ENCODE data around the gene TRABD. TPM values are rescaled to one million over a fixed set of nuclear protein-coding genes. Genes with fewer than 3 reads are reported as not detected.
"Not testable (repeated sequence)": the region's sequence is repeated elsewhere in the genome, so short reads cannot be mapped to it uniquely, and the experiment has no call there.

Gene TRABD
- total RNA-seq, 4 donors from 2014 or later = 18.3 to 43.1 (median 28.4) TPM

DNA sequence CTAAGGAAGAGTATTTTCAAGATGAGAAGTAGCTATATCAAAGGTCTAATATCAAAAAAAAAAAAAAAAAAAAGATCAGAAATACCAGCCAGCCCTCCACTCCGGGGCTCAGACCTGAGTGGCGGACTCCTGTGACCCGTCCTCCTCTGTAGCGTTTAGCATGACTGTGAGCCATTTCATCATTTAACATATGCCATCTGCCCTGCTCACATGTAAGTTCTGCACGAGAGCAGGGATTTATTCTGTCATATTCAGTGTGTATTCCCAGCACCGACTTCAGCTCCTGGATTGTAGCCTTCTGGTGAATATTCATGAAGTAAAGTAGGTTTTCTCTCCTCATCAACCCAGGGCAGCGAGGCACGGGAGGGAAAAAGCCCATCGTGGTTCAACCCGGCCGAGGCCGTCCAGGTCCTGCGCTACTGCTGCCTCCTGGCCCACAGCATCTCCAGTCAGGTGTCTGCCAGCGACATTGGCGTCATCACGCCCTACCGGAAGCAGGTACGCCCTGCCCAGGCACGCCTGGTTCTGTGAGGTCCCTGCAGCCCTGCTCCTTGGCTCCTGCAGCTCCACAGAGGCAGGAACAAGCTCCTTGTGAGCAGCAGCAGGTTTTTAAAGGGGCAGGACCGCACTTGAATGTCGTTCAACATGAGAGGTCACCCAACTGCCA, 27.9 kb upstream of the TRABD start:
- no peak for ATAC-seq (ENCODE audit: low FRiP score)
- TF ChIP-seq, protein P1, sequence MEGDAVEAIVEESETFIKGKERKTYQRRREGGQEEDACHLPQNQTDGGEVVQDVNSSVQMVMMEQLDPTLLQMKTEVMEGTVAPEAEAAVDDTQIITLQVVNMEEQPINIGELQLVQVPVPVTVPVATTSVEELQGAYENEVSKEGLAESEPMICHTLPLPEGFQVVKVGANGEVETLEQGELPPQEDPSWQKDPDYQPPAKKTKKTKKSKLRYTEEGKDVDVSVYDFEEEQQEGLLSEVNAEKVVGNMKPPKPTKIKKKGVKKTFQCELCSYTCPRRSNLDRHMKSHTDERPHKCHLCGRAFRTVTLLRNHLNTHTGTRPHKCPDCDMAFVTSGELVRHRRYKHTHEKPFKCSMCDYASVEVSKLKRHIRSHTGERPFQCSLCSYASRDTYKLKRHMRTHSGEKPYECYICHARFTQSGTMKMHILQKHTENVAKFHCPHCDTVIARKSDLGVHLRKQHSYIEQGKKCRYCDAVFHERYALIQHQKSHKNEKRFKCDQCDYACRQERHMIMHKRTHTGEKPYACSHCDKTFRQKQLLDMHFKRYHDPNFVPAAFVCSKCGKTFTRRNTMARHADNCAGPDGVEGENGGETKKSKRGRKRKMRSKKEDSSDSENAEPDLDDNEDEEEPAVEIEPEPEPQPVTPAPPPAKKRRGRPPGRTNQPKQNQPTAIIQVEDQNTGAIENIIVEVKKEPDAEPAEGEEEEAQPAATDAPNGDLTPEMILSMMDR (IDR thresholded peaks at IDR 0.05) = no peak
- no peak for DNase-seq (ENCODE audit: low spot score)

DNA sequence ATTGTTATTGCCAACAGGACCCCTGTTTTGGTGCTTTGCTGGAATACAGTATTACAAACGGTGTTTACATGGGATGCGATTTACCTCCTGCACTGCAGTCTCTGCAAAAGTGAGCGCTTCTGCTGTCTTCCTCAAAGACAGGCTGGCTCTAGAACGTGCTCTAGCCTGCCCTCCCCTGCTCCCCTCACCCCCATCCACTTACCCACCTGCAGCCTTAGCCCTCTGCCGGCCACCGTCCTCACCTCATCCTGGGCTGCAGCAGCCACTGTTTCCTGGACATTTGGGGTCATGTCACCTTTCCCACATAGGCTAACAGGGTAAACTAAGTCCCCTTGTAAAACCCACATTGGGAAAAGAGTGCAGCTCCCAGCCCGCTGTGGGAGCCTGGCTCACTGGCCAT, 24.8 kb upstream of the TRABD start:
- no peak for DNase-seq (ENCODE audit: low spot score)
- TF ChIP-seq, protein P1 (IDR thresholded peaks at IDR 0.05) = no peak
- no peak for ATAC-seq (ENCODE audit: low FRiP score)

DNA sequence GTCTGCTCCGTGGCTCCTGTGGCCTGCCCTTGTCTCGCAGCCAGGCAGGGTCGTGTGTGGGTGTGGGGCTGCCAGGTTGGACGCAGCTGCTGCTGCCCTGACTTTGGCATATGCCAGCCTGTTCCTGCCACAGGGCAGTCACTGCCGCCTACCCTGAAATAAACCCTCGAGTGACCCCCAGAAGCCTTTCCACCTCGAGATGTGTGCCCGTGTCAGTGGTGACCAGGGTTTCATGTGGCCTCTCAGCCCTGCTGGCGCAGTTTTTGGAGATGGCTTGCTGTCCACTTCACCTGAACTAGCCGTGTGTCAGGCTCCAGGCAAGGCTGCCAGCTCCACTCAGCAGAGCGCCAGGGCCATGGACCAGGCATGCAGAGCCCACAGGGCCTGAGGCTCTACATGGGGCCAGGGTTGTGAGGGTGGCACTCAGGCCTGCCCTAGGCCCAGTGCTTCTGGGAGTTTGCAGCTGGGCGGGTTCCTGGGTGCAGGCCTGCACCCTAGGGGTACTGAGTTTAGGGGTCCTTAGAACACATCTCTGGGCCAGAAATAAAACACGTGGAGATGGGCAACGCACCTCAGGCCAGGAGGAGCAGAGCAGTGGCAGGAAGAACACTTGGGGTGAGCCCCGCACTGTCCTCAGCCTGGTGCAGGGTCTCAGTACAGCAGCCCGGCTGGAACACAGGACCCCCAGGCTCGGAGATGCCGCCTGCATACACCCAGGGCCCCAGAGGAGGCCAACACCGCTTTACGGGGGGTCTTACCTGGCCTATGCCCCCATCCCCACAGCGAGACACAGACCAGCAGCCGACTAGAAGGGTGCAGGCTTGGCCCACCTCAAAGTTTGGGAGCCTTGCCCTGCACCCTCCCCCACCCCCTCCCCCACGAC, 24.0 kb upstream of the TRABD start:
- TF ChIP-seq, protein P1 (IDR thresholded peaks at IDR 0.05) = no peak
- no peak for DNase-seq (ENCODE audit: low spot score)
- ATAC-seq (ENCODE audit: low FRiP score) = no peak

DNA sequence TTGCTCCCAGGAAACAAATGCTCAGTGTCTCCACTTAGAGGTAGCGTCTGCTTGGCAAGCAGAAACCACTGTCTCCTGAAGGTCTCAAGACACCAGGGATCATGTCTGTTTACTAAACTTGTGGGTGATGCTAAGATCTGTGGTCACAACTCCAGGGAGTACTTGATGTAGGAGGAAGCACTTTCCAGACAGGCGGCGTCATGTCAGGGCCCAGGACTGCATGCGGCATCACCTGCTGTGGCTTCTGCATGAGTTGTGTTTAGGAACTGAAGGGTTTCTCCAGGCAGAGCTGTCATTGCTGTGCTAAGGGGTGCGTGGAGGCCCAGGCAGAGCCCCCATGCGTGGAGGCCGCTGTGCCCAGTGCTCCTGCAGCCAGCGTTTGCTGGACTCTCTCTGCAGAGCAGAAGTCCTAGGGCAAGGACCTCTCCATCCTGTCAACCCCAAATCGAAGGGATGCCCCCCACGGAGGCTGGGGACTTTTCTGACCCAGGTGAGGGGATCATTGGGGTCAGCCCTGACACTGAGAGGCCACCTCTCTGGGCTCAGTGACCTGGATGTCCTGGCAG, 23.2 kb upstream of the TRABD start:
- no peak for ATAC-seq (ENCODE audit: low FRiP score)
- no peak for DNase-seq (ENCODE audit: low spot score)
- TF ChIP-seq, protein P1 (IDR thresholded peaks at IDR 0.05) = no peak

DNA sequence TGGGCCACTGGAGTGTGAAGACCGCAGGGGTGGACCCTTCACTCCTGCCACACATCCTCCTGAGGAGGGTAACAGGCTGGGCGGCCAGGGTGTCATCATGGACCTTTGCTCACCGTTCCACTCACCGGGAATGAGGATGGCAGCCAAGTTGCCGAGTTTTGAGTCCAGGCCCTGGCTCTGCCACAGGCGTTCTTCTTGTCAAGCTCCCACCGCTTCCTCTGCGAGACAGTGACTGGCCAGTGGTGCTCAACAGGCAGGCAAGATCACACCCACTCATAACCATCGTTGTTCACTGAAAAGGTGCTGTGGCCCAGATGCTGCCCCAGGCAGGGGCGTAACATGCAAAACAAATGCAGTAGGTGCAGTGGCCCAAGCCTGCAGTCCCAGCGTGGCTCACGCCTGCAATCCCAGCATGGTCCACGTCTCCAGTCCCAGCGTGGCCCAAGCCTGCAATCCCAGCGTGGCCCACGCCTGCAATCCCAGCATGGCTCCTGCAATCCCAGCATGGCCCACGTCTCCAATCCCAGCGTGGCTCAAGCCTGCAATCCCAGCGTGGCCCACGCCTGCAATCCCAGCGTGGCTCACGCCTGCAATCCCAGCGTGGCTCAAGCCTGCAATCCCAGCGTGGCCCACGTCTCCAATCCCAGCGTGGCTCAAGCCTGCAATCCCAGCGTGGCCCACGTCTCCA, 20.1 kb upstream of the TRABD start:
- ATAC-seq (ENCODE audit: low FRiP score) (no peak), DNase-seq (ENCODE audit: low spot score) (no peak)
- TF ChIP-seq, protein P1 (IDR thresholded peaks at IDR 0.05) = no peak

DNA sequence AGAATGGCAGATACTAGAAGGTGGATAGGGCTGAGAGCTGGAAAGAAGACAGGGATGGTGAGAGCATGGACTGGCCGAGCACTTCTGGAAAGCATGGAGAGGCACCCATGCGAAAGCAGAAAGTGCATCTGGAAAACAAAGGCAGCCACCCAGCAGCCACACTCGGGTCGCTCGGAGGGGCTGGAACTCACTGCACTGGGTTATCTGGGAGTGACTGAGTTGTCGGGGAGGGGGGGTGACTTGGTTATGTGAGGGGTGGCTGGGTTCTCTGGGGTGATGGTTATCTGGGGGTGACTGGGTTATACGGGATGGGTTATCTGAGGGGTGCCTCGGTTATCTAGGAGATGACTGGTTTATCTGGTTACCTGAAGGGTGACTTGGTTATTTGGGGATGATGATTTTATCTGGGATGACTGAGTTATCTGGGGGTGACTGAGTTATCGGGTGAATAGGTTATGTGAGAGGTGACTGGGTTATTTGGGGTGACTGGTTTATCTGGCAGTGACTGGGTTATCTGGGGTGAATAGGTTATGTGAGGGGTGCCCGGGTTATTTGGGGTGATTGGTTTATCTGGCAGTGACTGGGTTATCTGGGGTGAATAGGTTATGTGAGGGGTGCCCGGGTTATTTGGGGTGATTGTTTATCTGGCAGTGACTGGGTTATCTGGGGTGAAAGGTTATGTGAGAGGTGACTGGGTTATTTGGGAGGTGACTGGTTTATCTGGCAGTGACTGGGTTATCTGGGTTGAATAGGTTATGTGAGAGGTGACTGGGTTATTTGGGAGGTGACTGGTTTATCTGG, 17.8 kb upstream of the TRABD start:
- no peak for DNase-seq (ENCODE audit: low spot score)
- no peak for ATAC-seq (ENCODE audit: low FRiP score)
- TF ChIP-seq, protein P1 (IDR thresholded peaks at IDR 0.05) = no peak

DNA sequence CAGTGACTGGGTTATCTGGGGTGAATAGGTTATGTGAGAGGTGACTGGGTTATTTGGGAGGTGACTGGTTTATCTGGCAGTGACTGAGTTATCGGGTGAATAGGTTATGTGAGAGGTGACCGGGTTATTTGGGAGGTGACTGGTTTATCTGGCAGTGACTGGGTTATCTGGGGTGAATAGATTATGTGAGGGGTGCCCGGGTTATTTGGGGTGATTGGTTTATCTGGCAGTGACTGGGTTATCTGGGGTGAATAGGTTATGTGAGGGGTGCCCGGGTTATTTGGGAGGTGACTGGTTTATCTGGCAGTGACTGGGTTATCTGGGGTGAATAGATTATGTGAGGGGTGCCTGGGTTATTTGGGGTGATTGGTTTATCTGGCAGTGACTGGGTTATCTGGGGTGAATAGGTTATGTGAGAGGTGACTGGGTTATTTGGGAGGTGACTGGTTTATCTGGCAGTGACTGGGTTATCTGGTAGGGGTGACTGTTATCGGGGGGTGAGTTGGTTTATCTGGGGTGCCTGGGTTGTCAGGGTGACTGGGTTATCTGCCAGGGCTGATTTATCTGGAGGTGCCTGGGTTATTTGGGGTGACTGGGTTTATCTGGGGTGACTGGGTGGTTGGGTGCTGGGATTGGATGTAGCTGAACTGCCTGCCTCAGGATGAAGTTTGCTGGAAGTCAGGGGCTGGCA, 17.1 kb upstream of the TRABD start:
- not testable (repeated sequence) for DNase-seq (ENCODE audit: low spot score); ATAC-seq (ENCODE audit: low FRiP score)

Data from omental fat pad (tissue), 4 donors.